Esophagus (tissue), 2 donors: ENCODE measurements around the gene LTC4S. TPM values are rescaled to one million over a fixed set of nuclear protein-coding genes. Genes with fewer than 3 reads are reported as not detected.

ENCODE experiments used
- H3K27ac ChIP-seq, 2 donors: one replicate each; pipeline ENCODE4 v1.5.1; 2013; ENCODE audit warnings: low read depth in 2 of 2, mild to moderate bottlenecking in 2 of 2, inconsistent platforms in 1 of 2, low read length in 1 of 2, moderate library complexity in 1 of 2
- H3K27me3 ChIP-seq, 2 donors: one replicate each; pipeline ENCODE4 v1.6.1; 2013; ENCODE audit warnings: low read length in 2 of 2, control low read depth in 1 of 2, mild to moderate bottlenecking in 1 of 2; ENCODE audit not compliant: insufficient read depth in 2 of 2, control insufficient read depth in 1 of 2
- H3K36me3 ChIP-seq, 2 donors: one replicate each; pipeline ENCODE4 v1.6.1; 2013; ENCODE audit warnings: low read length in 1 of 2; ENCODE audit not compliant: control insufficient read depth in 2 of 2, insufficient read depth in 2 of 2
- H3K4me1 ChIP-seq, 2 donors: one replicate each; pipeline ENCODE4 v1.6.1; 2013; ENCODE audit warnings: low read length in 1 of 2; ENCODE audit not compliant: control insufficient read depth in 2 of 2, insufficient read depth in 2 of 2
- H3K4me3 ChIP-seq, 2 donors: one replicate each; pipeline ENCODE4 v1.5.1; 2013; ENCODE audit warnings: low read length in 2 of 2, mild to moderate bottlenecking in 2 of 2, low read depth in 1 of 2, moderate library complexity in 1 of 2
- H3K9me3 ChIP-seq, 2 donors: one replicate each; pipeline ENCODE4 v1.6.1; 2013; ENCODE audit warnings: mild to moderate bottlenecking in 2 of 2, low read depth in 1 of 2, low read length in 1 of 2, moderate library complexity in 1 of 2; ENCODE audit not compliant: control insufficient read depth in 2 of 2, insufficient read depth in 1 of 2
- WGBS, 2 donors: extraction: QIAGEN DNeasy Blood & Tissue Kit; methylation state at CpG; one replicate each; pipeline ENCODE4 v1.1.7; 2013; 5-methylcytosine and 5-hydroxymethylcytosine counted together
- polyA plus RNA-seq, 2 donors: library from polyadenylated mRNA; stranded (reverse); fragments of 200-250 nt; gene quantifications; one replicate each; pipeline ENCODE4 v1.2.3, GENCODE V29; 2013
- donor health status: healthy with polysubstance abuse.
- donor health status: Bipolar disorder and iron deficiency.

The LTC4S gene
- polyA plus RNA-seq, 2 donors = 3.0 to 6.5 TPM

DNA sequence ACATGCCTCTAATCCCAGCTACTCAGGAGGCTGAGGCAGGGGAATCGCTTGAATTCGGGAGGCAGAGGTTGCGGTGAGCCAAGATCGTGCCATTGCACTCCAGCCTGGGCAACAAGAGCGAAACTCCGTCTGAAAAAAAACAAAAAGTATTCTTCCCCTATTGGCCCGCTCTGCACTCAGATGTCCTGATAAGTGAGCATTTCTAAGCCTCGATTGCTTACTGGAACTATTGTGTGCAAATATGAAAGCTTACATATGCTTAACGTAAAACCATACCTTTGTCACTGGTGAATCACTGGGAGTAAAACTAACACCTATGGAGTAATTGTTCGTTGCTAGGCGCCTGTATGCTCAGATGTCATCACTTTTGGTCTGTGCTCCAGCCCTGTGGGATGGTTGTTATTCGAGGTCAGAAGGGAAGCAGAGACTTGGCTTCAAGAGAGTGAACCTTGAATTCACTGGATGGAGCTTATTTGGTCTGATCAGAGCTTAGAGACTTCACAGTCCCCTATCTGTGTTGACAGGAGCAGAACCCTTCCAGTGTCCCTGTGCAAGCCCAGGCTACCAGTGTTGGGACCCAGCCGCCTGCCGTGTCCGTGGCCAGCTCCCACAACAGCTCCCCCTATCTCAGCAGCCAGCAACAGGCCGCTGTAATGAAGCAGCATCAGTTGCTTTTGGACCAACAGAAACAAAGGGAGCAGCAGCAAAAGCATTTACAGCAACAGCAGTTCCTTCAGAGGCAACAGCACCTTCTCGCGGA lies 25.3 kb upstream of the LTC4S start:
- Histone ChIP-seq H3K4me3 (no peak overlapping the region), H3K36me3 (peaks cover 14 to 48% of the 10 kb centered on the region in 2 donors), H3K9me3 (no peaks in the 10 kb centered on the region), H3K27ac (no peak overlapping the region), H3K27me3 (no peaks in the 10 kb centered on the region), H3K4me1 (peaks cover 2 to 5% of the 10 kb centered on the region in 2 donors)
- WGBS, 2 donors = 87% methylated on average over 18 of the region's 18 CpGs

DNA sequence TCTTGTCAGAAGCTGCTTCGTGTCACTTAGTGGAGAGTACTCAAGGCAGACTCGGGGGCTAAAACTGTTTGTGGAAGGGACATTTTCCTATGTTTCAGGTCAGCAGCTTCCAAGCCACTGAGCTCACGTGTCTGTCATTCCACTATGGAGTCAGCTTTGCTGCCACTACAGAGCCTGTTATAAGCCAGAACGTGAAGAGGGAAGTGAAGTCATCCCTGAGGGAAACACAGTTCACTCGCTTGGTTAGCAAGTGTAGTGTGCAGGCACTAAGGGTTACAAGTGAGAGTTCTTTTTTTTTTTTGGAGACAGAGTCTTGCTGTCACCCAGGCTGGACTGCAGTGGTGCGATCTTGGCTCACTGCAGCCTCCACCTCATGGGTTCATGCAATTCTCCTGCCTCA lies 24.5 kb upstream of the LTC4S start:
- no peak overlapping the region for H3K4me3 ChIP-seq
- H3K36me3 ChIP-seq = peaks cover 15 to 56% of the 10 kb centered on the region in 2 donors
- whole genome bisulfite sequencing, 2 donors = 85 to 87% methylated on average over 6 of the region's 6 CpGs
- H3K9me3 ChIP-seq = no peaks in the 10 kb centered on the region
- no peaks in the 10 kb centered on the region for H3K27me3 ChIP-seq
- H3K4me1 ChIP-seq = peaks cover 2 to 5% of the 10 kb centered on the region in 2 donors
- H3K27ac ChIP-seq = no peak overlapping the region

DNA sequence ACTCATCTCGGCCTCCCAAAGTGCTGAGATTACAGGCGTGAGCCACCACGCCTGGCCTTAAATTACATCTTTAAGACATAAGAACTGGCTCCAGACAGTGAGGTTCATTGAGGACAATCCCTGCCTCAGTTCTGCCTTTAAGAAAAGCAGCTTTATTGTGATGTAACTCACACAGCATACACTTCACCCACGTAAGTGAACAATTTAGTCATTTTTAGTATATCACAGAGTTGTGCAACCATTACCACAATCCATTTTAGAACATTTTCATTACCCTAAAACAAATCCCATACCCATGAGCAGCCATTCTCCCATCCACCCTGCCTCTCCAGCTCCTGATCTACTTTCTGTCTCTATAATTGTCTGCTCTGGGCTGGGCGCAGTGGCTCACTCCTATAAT lies 24.0 kb upstream of the LTC4S start:
- Histone ChIP-seq H3K27ac (no peak overlapping the region), H3K4me3 (no peak overlapping the region), H3K9me3 (no peaks in the 10 kb centered on the region), H3K4me1 (peaks cover 2 to 4% of the 10 kb centered on the region in 2 donors), H3K36me3 (peaks cover 16 to 60% of the 10 kb centered on the region in 2 donors), H3K27me3 (no peaks in the 10 kb centered on the region)
- WGBS, 2 donors = 90 to 92% methylated on average over 5 of the region's 5 CpGs

DNA sequence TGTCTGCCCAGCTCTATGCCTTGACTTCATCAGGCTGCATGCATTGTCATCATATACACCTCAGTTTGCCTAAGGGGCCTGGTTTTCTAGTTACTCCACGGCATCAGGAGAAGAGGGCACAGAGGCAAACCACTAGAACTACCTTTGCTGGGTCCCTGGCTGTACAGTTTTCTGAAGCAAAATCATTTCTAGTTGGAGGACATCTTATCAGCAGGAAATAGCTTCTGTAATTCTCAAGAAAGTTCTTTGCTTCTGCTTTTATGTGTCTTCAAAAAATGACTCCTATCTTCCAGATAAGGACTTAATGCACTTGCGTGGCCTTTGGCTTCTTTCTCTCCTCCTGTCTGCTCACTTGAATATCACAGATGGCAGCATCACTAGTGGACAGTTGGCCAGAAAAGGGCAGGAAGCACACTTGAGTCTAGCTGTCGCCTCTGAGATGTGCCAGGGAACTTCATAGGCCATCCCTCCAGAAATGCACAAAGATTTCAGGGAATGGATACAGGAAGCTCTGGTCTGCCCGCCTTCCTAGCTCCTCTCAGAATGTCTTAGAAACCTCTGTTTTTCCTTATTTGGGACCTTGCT lies 22.4 kb upstream of the LTC4S start:
- 89 to 92% methylated on average over 4 of the region's 4 CpGs for WGBS, 2 donors
- Histone ChIP-seq H3K36me3 (peaks cover 17 to 59% of the 10 kb centered on the region in 2 donors), H3K4me1 (no peaks in the 10 kb centered on the region), H3K4me3 (no peak overlapping the region), H3K27me3 (no peaks in the 10 kb centered on the region), H3K9me3 (no peaks in the 10 kb centered on the region), H3K27ac (no peak overlapping the region)

DNA sequence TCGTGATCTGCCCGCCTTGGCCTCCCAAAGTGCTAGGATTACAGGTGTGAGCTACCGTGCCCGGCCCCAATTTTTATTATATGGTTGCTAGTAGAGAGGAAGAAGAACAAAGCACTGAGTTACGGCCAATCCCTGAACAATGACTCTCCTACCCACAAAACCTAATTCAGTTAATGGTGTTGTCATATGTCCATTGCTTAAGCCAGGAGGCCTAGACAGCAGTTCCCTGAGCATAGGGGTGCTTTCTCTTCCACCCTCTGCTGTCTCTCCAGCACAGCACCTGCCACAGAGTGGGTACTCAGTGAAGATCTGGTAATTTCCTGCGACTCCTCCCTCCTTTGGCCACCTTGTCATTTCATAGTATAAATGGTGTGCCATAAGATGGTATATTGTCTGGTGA lies 21.4 kb upstream of the LTC4S start:
- no peak overlapping the region for H3K4me3 ChIP-seq
- 94 to 97% methylated on average over 6 of the region's 6 CpGs for WGBS, 2 donors
- no peaks in the 10 kb centered on the region for H3K27me3 ChIP-seq
- H3K4me1 ChIP-seq = no peaks in the 10 kb centered on the region
- H3K27ac ChIP-seq = no peak overlapping the region
- no peaks in the 10 kb centered on the region for H3K9me3 ChIP-seq
- H3K36me3 ChIP-seq = peaks cover 17 to 60% of the 10 kb centered on the region in 2 donors

DNA sequence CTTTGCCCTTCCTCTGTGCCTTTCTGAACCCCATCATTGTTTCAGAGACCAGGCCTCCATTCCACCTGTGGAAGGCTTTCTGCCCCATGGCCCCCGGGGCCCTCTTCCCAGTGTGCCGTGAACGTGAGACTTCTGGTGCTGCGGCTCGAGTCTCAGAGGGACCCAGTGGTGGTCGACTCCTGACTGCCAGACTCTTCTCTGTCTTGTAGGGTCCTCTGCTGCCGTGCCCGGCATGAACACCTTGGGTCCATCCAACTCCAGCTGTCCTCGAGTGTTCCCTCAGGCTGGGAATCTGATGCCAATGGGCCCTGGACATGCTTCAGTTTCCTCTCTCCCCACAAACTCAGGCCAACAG lies 20.1 kb upstream of the LTC4S start:
- Histone ChIP-seq H3K4me1 (no peaks in the 10 kb centered on the region), H3K27me3 (no peaks in the 10 kb centered on the region), H3K36me3 (peaks cover 20 to 58% of the 10 kb centered on the region in 2 donors), H3K4me3 (no peak overlapping the region), H3K27ac (no peak overlapping the region), H3K9me3 (no peaks in the 10 kb centered on the region)
- WGBS, 2 donors = 91 to 96% methylated on average over 7 to 9 of the region's 9 CpGs

DNA sequence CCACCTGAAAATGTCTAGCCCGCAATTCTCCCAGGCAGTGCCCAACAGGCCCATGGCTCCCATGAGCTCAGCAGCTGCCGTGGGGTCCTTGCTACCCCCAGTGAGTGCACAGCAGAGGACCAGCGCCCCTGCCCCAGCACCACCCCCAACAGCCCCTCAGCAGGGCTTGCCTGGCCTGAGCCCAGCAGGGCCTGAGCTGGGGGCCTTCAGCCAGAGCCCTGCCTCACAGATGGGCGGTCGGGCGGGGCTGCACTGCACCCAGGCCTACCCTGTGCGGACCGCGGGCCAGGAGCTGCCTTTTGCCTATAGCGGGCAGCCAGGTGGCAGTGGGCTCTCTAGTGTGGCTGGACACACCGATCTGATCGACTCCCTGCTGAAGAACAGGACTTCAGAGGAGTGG lies 19.3 kb upstream of the LTC4S start:
- Histone ChIP-seq H3K27me3 (no peaks in the 10 kb centered on the region), H3K9me3 (no peaks in the 10 kb centered on the region), H3K4me3 (no peak overlapping the region), H3K36me3 (peaks cover 18 to 54% of the 10 kb centered on the region in 2 donors), H3K27ac (no peak overlapping the region), H3K4me1 (no peaks in the 10 kb centered on the region)
- 97 to 98% methylated on average over 12 of the region's 12 CpGs for WGBS, 2 donors

DNA sequence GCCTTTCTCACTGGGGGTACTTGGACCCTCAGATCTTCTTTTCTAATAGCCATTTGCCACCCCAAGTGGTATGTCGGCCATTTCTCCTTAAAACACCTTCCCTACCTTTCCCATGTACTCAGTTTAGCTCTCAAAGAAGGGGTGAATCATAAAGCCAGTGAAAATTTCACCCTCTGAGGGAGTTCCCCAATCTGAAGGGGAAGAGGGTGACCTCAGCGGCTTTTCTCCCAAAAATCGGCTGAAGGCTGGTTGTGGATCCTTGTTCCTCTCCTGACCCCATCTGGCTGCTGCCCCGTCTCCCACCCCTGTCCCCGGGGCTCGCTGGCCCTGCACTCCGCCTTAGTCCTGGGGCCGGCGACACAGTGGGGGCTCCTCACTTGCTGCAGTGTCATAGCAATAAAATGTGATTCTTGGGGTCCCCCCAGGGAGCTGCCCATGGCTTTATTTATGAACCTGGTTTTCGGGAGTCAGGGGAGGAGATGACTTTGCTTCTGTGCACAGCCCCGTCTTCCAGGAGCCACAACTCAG lies 17.3 kb upstream of the LTC4S start:
- Histone ChIP-seq H3K4me3 (no peak overlapping the region), H3K4me1 (no peaks in the 10 kb centered on the region), H3K9me3 (no peaks in the 10 kb centered on the region), H3K27me3 (no peaks in the 10 kb centered on the region), H3K36me3 (peaks cover 20 to 49% of the 10 kb centered on the region in 2 donors), H3K27ac (no peak overlapping the region)
- WGBS, 2 donors = 90 to 93% methylated on average over 11 of the region's 11 CpGs

DNA sequence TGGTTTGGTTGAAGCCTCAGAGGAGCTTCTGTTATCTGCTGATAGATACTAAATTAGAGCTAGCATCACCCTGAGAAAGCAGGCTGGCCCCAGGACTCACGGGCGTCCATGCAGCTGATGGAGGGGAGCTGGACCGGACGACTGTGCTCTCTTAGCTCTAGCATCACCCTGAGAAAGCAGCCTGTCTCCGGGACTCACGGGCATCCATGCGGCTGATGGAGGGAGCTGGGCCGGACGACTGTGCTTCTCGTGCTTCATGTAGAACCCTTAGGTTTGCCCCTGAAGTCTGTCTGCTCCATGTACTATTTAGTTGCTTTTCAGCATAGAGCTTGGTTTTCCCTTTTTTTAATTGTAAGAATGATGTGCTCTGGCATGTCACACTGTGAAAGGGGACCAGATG lies 16.3 kb upstream of the LTC4S start:
- WGBS, 2 donors = 90 to 91% methylated on average over 10 of the region's 10 CpGs
- Histone ChIP-seq H3K4me3 (no peak overlapping the region), H3K36me3 (peaks cover 18 to 44% of the 10 kb centered on the region in 2 donors), H3K4me1 (no peaks in the 10 kb centered on the region), H3K27me3 (no peaks in the 10 kb centered on the region), H3K9me3 (no peaks in the 10 kb centered on the region), H3K27ac (no peak overlapping the region)

DNA sequence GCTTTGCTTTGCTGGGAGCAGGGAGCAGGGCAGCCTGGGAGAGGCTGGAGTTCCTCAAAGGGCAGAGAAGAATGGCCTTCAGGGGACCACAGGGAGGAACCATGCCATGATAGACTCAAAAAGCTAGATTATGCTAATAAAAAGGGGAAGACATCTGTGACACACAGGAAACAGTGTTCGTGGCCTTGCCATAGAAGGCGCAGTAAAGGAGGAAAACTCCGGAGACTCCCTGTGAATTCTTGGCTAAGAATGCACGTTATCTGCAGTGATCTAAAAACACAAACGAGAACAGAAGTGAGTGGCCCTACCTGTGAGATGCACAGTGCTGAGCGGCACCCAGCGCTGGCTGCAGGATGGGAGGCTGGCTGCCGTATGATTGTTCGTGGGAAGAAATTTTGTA lies 15.9 kb upstream of the LTC4S start:
- WGBS, 2 donors = 82 to 86% methylated on average over 9 of the region's 9 CpGs
- no peaks in the 10 kb centered on the region for H3K9me3 ChIP-seq
- no peak overlapping the region for H3K27ac ChIP-seq
- H3K4me3 ChIP-seq = no peak overlapping the region
- no peaks in the 10 kb centered on the region for H3K4me1 ChIP-seq
- no peaks in the 10 kb centered on the region for H3K27me3 ChIP-seq
- H3K36me3 ChIP-seq = peaks cover 18 to 41% of the 10 kb centered on the region in 2 donors
